OCI-LY7 (cell line): ENCODE measurements around the gene TRIM54. TPM values are rescaled to one million over a fixed set of nuclear protein-coding genes. Genes with fewer than 3 reads are reported as not detected.

ENCODE experiments used
- BruUV-seq: library from RNA; stranded (reverse); fragments of 400-500 nt; replicated peaks from 2 replicates; lab custom pipeline; 2021; lab: Mats Ljungman, UMichigan
- CTCF ChIA-PET: fragments of 300-600 bp; sonication (Branson Sonifier 250); formaldehyde crosslinking; loops from one replicate; lab custom pipeline; 2022; ENCODE audit warnings: antibody characterized with exemption; ENCODE audit not compliant: unreplicated experiment; lab: Charles Lee
- POLR2A ChIA-PET: fragments of 300-600 bp; sonication (Branson Sonifier 250); formaldehyde crosslinking; loops from one replicate; lab custom pipeline; 2022; ENCODE audit warnings: antibody characterized with exemption; lab: Charles Lee
- DNase-seq: peaks from one replicate; pipeline ENCODE4 v3.0.0-alpha.2; 2015; ENCODE audit warnings: low spot score
- H2AFZ ChIP-seq: fragments of 200-600 bp; sonication (generic), shearing (Covaris generic); 2 replicates; pipeline ENCODE4 v1.6.1; 2014; ENCODE audit warnings: mild to moderate bottlenecking, antibody characterized with exemption, low read length, moderate library complexity
- H3K27ac ChIP-seq: fragments of 200-600 bp; sonication (generic); 2 replicates; pipeline ENCODE4 v1.5.1; 2014; ENCODE audit warnings: mixed run types, low read depth, mild to moderate bottlenecking, moderate library complexity, low read length, inconsistent platforms; ENCODE audit not compliant: poor library complexity, severe bottlenecking
- H3K36me3 ChIP-seq: fragments of 200-600 bp; sonication (generic); 2 replicates; pipeline ENCODE4 v1.6.1; 2014; ENCODE audit warnings: mild to moderate bottlenecking, antibody characterized with exemption, low read length, moderate library complexity, mixed read lengths; ENCODE audit not compliant: insufficient read depth
- H3K4me1 ChIP-seq: fragments of 200-600 bp; sonication (generic); 2 replicates; pipeline ENCODE4 v1.5.1; 2014; ENCODE audit warnings: mild to moderate bottlenecking, low read length; ENCODE audit not compliant: insufficient read depth, poor library complexity, severe bottlenecking
- H3K4me2 ChIP-seq: fragments of 200-600 bp; sonication (generic); 2 replicates; pipeline ENCODE4 v1.6.1; 2014; ENCODE audit warnings: mild to moderate bottlenecking, low read length
- H3K4me3 ChIP-seq: fragments of 200-600 bp; sonication (generic); 2 replicates; pipeline ENCODE4 v1.5.1; 2014; ENCODE audit warnings: mild to moderate bottlenecking, low read depth, low read length; ENCODE audit not compliant: poor library complexity, severe bottlenecking
- H3K79me2 ChIP-seq: fragments of 200-600 bp; sonication (generic); 2 replicates; pipeline ENCODE4 v1.6.1; 2016; ENCODE audit warnings: low read depth, mild to moderate bottlenecking, low read length, moderate library complexity, mixed read lengths; ENCODE audit not compliant: insufficient read depth
- H3K9me2 ChIP-seq: fragments of 200-600 bp; sonication (generic); 2 replicates; pipeline ENCODE4 v1.6.1; 2016; ENCODE audit warnings: mild to moderate bottlenecking, low read length, mixed read lengths; ENCODE audit not compliant: insufficient read depth
- H3K9me3 ChIP-seq: fragments of 200-600 bp; sonication (generic); 2 replicates; pipeline ENCODE4 v1.6.1; 2014; ENCODE audit warnings: mild to moderate bottlenecking, mixed run types, low read length, mixed read lengths
- H4K20me1 ChIP-seq: fragments of 200-600 bp; sonication (generic); 2 replicates; pipeline ENCODE4 v1.6.1; 2014; ENCODE audit warnings: mild to moderate bottlenecking, antibody characterized with exemption, low read length, moderate library complexity, mixed read lengths; ENCODE audit not compliant: insufficient read depth
- CTCF ChIP-seq: fragments of 200-600 bp; sonication (generic); conservative IDR thresholded peaks from 2 replicates; pipeline ENCODE4 v1.5.1; 2014; ENCODE audit warnings: mild to moderate bottlenecking, antibody characterized with exemption, low read length, moderate library complexity, mixed read lengths
- EZH2phosphoT487 ChIP-seq: fragments of 200-600 bp; sonication (generic); IDR thresholded peaks from 2 replicates; pipeline ENCODE4 v1.6.1; 2018; ENCODE audit warnings: low read depth, borderline replicate concordance, mild to moderate bottlenecking, mixed run types, antibody characterized with exemption, low read length, moderate library complexity, mixed read lengths
- intact Hi-C: fragments of 100-400 bp; cut with micrococcal nuclease; formaldehyde crosslinking; loops from one replicate; pipeline ENCODE4 v1.10.0; 2022; ENCODE audit not compliant: unreplicated experiment
- total RNA-seq, 2 experiments: library from RNA; depleted of rRNA in 1 of 2; stranded (reverse); fragments of >200 nt in 1 of 2; shearing (Covaris generic) in 1 of 2; gene quantifications; 2 replicates each; pipeline ENCODE4 v1.2.3, GENCODE V29; 2014 to 2022

TRIM54 gene
- total RNA-seq, 2 experiments from 2014 or later, result 6.4 to 18.8 TPM

- H3K79me2 ChIP-seq, result peaks cover 72% of the 10 kb centered on the region
- ChIA-PET POLR2A (interaction anchor here (0.6 to 2.0 kb wide), 6 partner anchors 8 to 1424 kb away, joined by 3 to 12 read pairs (median 6); no protein-coding TSS in a partner anchor), CTCF (interaction anchor here (1.0 kb wide), 1 partner anchor 9 kb away, joined by 3 read pairs; no protein-coding TSS in a partner anchor)
- no peak overlapping the region for H3K27ac ChIP-seq
- intact Hi-C loops, result no loop called here
- no peaks in the 10 kb centered on the region for H3K9me3 ChIP-seq
- H2AFZ ChIP-seq, result no peak overlapping the region
- H3K9me2 ChIP-seq, result no peaks in the 10 kb centered on the region
- DNase-seq, result no peak
- peaks cover 34% of the 10 kb centered on the region for H3K4me1 ChIP-seq
- H3K4me2 ChIP-seq, result peak overlapping the region; percentile 97
- H4K20me1 ChIP-seq, result 0 out of 2 replicates have a peak, but pooled peaks cover 4% of the 10 kb centered on the region
- TF ChIP-seq EZH2phosphoT487 (no peak), CTCF (no peak)
- no peak overlapping the region for H3K4me3 ChIP-seq
- BruUV-seq, result no TSS peak
- peaks cover 12% of the 10 kb centered on the region for H3K36me3 ChIP-seq
Measured at GRCh38 chr2:27354597-27354927, 72.3 kb downstream of the TRIM54 start.

GRCh38 chr2:27356056-27356381 lies 73.8 kb downstream of the TRIM54 start:
- no peaks in the 10 kb centered on the region for H3K9me2 ChIP-seq
- peaks cover 16% of the 10 kb centered on the region for H3K36me3 ChIP-seq
- no peaks in the 10 kb centered on the region for H3K9me3 ChIP-seq
- no peak for DNase-seq
- POLR2A ChIA-PET, result interaction anchor here (1.2 to 1.9 kb wide), 3 partner anchors 13 to 272 kb away, joined by 3 to 10 read pairs (median 5); partner anchors contain the start of gene EIF2B4
- 0 out of 2 replicates have a peak, but pooled peaks cover 4% of the 10 kb centered on the region for H4K20me1 ChIP-seq
- peak overlapping the region; percentile 97 for H3K4me2 ChIP-seq
- peak overlapping the region; percentile 77 for H2AFZ ChIP-seq
- peak overlapping the region; percentile 77 for H3K4me3 ChIP-seq
- no peak for TF ChIP-seq CTCF
- TF ChIP-seq EZH2phosphoT487, result no peak
- peaks cover 29% of the 10 kb centered on the region for H3K4me1 ChIP-seq
- intact Hi-C loops, result loop anchor here (1.0 to 5.0 kb wide), 4 partner anchors 14 to 305 kb away; partner anchors contain the start of genes AGBL5, ATRAID, EIF2B4 and MPV17
- peaks cover 70% of the 10 kb centered on the region for H3K79me2 ChIP-seq
- H3K27ac ChIP-seq, result peak overlapping the region; percentile 88
- BruUV-seq, result no TSS peak
- CTCF ChIA-PET, result interaction anchor here (1.2 kb wide), 1 partner anchor 37 kb away, joined by 3 read pairs; no protein-coding TSS in a partner anchor
